Heart right ventricle (tissue), 16 donors: ENCODE results near the gene ABR. TPM values are rescaled to one million over a fixed set of nuclear protein-coding genes. Genes with fewer than 3 reads are reported as not detected.

ENCODE experiments used
- ATAC-seq, 8 donors: fragments of 200-7000 bp; cut with Tn5 transposase; one replicate each; pipeline ENCODE4 v1.9.1; 2020; ENCODE audit warnings: mild to moderate bottlenecking in 8 of 8, moderate library complexity in 8 of 8, moderate number of reproducible peaks in 1 of 8
- DNase-seq, 2 donors: peaks; one replicate each; pipeline ENCODE4 v3.0.0-alpha.2; 2020
- H3K27ac ChIP-seq, 10 donors: fragments of 200-600 bp; sonication (generic) in 2 of 10; one replicate each; pipeline versions ENCODE4 v1.5.0 to v1.8.0; 2020 to 2022; ENCODE audit warnings: mild to moderate bottlenecking in 3 of 10
- H3K27me3 ChIP-seq, 7 donors: fragments of 200-600 bp; one replicate each; pipeline ENCODE4 v1.8.0; 2021 to 2022; ENCODE audit warnings: mild to moderate bottlenecking in 2 of 7
- H3K36me3 ChIP-seq, 9 donors: fragments of 200-600 bp; sonication (generic) in 1 of 9; one replicate each; pipeline versions ENCODE4 v1.5.0 to v1.8.0; 2020 to 2022; ENCODE audit warnings: mild to moderate bottlenecking in 2 of 9
- H3K4me1 ChIP-seq, 9 donors: fragments of 200-600 bp; sonication (generic) in 1 of 9; one replicate each; pipeline versions ENCODE4 v1.5.0 to v1.8.0; 2020 to 2022; ENCODE audit warnings: mild to moderate bottlenecking in 4 of 9
- H3K4me3 ChIP-seq, 10 donors: fragments of 200-600 bp; sonication (generic) in 2 of 10; one replicate each; pipeline versions ENCODE4 v1.5.0 to v1.8.0; 2020 to 2022; ENCODE audit warnings: mild to moderate bottlenecking in 7 of 10, moderate library complexity in 2 of 10
- H3K9me3 ChIP-seq, 11 donors: fragments of 200-600 bp in 10 of 11; sonication (generic) in 2 of 11; one replicate each; pipeline versions ENCODE4 v1.5.0 to v1.8.0; 2013 to 2022; ENCODE audit warnings: mild to moderate bottlenecking in 2 of 11, control low read depth in 1 of 11, moderate library complexity in 1 of 11
- CTCF ChIP-seq, 9 donors: fragments of 200-600 bp; sonication (generic) in 2 of 9; IDR thresholded peaks; one replicate each; pipeline versions ENCODE4 v1.5.0 to v1.8.0; 2021 to 2022; ENCODE audit warnings: antibody characterized with exemption in 9 of 9, mild to moderate bottlenecking in 5 of 9, moderate library complexity in 1 of 9
- WGBS, 2 donors: extraction: QIAGEN DNeasy Blood & Tissue Kit; methylation state at CpG; one replicate each; pipeline ENCODE4 v1.1.7; 2013; ENCODE audit warnings: inconsistent platforms in 1 of 2; 5-methylcytosine and 5-hydroxymethylcytosine counted together
- intact Hi-C, 10 donors: fragments of 100-400 bp; cut with DNase I; formaldehyde crosslinking; loops; one replicate each; pipeline versions ENCODE4 v1.11.1 to v1.14.2; 2022
- polyA plus RNA-seq, 2 donors: library from polyadenylated mRNA; stranded (reverse); fragments of 200-250 nt; gene quantifications; one replicate each; pipeline ENCODE4 v1.2.3, GENCODE V29; 2013
- total RNA-seq, 10 donors: library from RNA; stranded (reverse); fragmentation: NEBNext Ultra II Directional in 3 of 10; extraction: Animal tissue kit (Norgen Biotek cat#: 25700) in 3 of 10; gene quantifications; one replicate each; pipeline versions ENCODE4 v1.2.1 to v1.2.4, GENCODE V29; 2021 to 2023
- donor health status: Arrhythmogenic right ventricular cardiomyopathy.
- donor health status: ischemic (EF 13 %, LVEDD 7.1; RV severe dilation, severe dysfunction).
- donor health status: healthy with polysubstance abuse.
- donor health status: DM: no; HTN: yes; CAD: no.
- donor health status: DM: no; HTN: no; CAD: no.
- donor health status: ischemic (EF 25% LVEDD 6.9; RV normal size, moderate dysfunction).
- donor health status: ischemic (EF 25% LVEDD 5.7; RV mildly dilated, moderate dysfunction).
- donor health status: healthy.
- donor health status: DM: yes; HTN: yes; CAD: no.
- donor health status: Ischemic cardiomyopathy.
- donor health status: ischemic (EF 35%, LVEDD 5.7; RV mildly dilated, moderate dysfunction).
- donor health status: nonischemic (EF 11% LVEDD 7.7; RV severe dilation, severe dysfunction).
- donor health status: DM: yes; HTN: yes; CAD: no.
- donor health status: PGD.
- donor health status: ischemic (EF 29% LVEDD 5.4; RV normal size, mild dysfunction).
- donor health status: nonischemic (EF 23%, LVEDD 6.1; RV moderate dilation, normal function).

Gene ABR
- total and polyA plus RNA-seq, 12 donors: 49.1 to 173 (median 143) TPM

GRCh38 chr17:1173432-1174262 lies 6.1 kb downstream of the ABR start:
- peak in 7 of 8 donors; percentile 12 to 53 (median 45) for ATAC-seq

DNA sequence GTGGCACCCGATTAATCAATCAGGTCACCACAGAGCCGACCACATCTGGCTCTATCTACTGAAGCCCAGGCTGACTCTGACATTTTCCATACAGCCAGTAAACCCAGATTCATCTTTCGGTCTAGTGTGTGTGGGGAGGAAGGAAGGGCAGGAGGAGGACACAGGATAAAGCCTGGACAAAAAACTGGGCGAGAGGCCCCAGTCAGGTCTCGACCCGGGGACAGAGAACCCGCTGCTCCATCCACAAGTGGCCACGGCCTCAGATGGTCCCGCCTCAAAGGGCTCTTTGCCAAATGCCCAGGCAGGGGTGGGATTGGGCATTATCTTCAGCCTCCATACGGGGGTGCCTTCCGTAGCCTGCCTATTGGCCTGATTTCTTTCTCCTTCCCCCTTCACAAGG lies 7.8 kb downstream of the ABR start:
- Histone ChIP-seq H3K27ac (peak overlapping the region in 4 of 10 donors; percentile 10 to 32 (median 22)), H3K4me1 (peaks cover 13 to 87% (median 45%) of the 10 kb centered on the region in 9 donors), H3K27me3 (no peaks in the 10 kb centered on the region), H3K4me3 (no peak overlapping the region), H3K36me3 (peaks cover 0 to 10% (median 0%) of the 10 kb centered on the region in 9 donors), H3K9me3 (no peaks in the 10 kb centered on the region)
- 60 to 72% methylated on average over 11 of the region's 11 CpGs for WGBS, 2 donors
- intact Hi-C loops: loop anchor here in 1 of 10 donors (5.0 kb wide), 1 partner anchor 1085 kb away; no protein-coding TSS in a partner anchor
- no peak for TF ChIP-seq CTCF (IDR thresholded peaks at IDR 0.05)
- DNase-seq (no peak), ATAC-seq (peak in 3 of 8 donors; percentile 3 to 26 (median 10))

More at GRCh38 chr17:1173432-1174262, 6.1 kb downstream of the ABR start:
- TF ChIP-seq CTCF (IDR thresholded peaks at IDR 0.05): no peak
- DNase-seq: peak in 1 of 2 donors; percentile 48
- intact Hi-C loops: loop anchor here in 1 of 10 donors (5.0 kb wide), 1 partner anchor 1084 kb away; no protein-coding TSS in a partner anchor
- H3K36me3 ChIP-seq: peaks cover 0 to 10% (median 0%) of the 10 kb centered on the region in 9 donors
- no peaks in the 10 kb centered on the region for H3K9me3 ChIP-seq
- H3K4me3 ChIP-seq: peak overlapping the region in 6 of 10 donors; percentile 1 to 34 (median 24)
- 60 to 69% methylated on average over 28 of the region's 28 CpGs for WGBS, 2 donors
- H3K27me3 ChIP-seq: peaks cover 0 to 4% (median 0%) of the 10 kb centered on the region in 7 donors
- H3K4me1 ChIP-seq: peaks cover 18 to 87% (median 53%) of the 10 kb centered on the region in 9 donors
- peak overlapping the region; percentile 52 to 88 (median 62) for H3K27ac ChIP-seq

GRCh38 chr17:1170739-1171138 lies 9.0 kb downstream of the ABR start:
- Histone ChIP-seq H3K4me1 (peaks cover 11 to 87% (median 42%) of the 10 kb centered on the region in 9 donors), H3K9me3 (no peaks in the 10 kb centered on the region), H3K36me3 (peaks cover 0 to 10% (median 0%) of the 10 kb centered on the region in 9 donors), H3K4me3 (no peak overlapping the region), H3K27me3 (no peaks in the 10 kb centered on the region), H3K27ac (no peak overlapping the region)
- 92 to 93% methylated on average over 11 of the region's 11 CpGs for WGBS, 2 donors
- TF ChIP-seq CTCF (IDR thresholded peaks at IDR 0.05): peak in 2 of 9 donors; percentile 7 to 13
- ATAC-seq (no peak), DNase-seq (no peak)
- intact Hi-C loops: loop anchor here in 1 of 10 donors (5.0 kb wide), 1 partner anchor 1087 kb away; no protein-coding TSS in a partner anchor

- H3K4me1 ChIP-seq: peaks cover 13 to 87% (median 42%) of the 10 kb centered on the region in 9 donors
- no peak for ATAC-seq
- DNase-seq: no peak
- peaks cover 0 to 5% (median 0%) of the 10 kb centered on the region in 9 donors for H3K36me3 ChIP-seq
- no peaks in the 10 kb centered on the region for H3K9me3 ChIP-seq
- no peaks in the 10 kb centered on the region for H3K27me3 ChIP-seq
- no peak overlapping the region for H3K27ac ChIP-seq
- no peak for TF ChIP-seq CTCF (IDR thresholded peaks at IDR 0.05)
- H3K4me3 ChIP-seq: no peak overlapping the region
- intact Hi-C loops: loop anchor here in 1 of 10 donors (5.0 kb wide), 1 partner anchor 1087 kb away; no protein-coding TSS in a partner anchor
- WGBS, 2 donors: 82 to 89% methylated on average over 4 of the region's 4 CpGs
These were observed 9.9 kb downstream of the ABR start for GRCh38 chr17:1169929-1170312.
